GM23338 (cell line): Measurements from ENCODE around the gene CACNA2D3. TPM values are rescaled to one million over a fixed set of nuclear protein-coding genes. Genes with fewer than 3 reads are reported as not detected.

Experiments
- ATAC-seq: fragments of 200-7000 bp; cut with Tn5 transposase; 3 replicates; pipeline ENCODE4 v1.9.1; 2020
- DNase-seq: peaks from one replicate; pipeline ENCODE4 v3.0.0-alpha.2; 2015; ENCODE audit warnings: low spot score
- H2AFZ ChIP-seq: fragments of 200-600 bp; sonication (generic); 2 replicates; pipeline ENCODE4 v1.8.0; 2016; ENCODE audit warnings: antibody characterized with exemption, mild to moderate bottlenecking, moderate library complexity
- H3F3A ChIP-seq: fragments of 200-600 bp; sonication (generic); replicated peaks from 2 replicates; pipeline ENCODE4 v1.8.0; 2017; ENCODE audit warnings: antibody characterized with exemption, mixed run types, low read depth
- H3K27ac ChIP-seq: fragments of 200-600 bp; sonication (generic); 2 replicates; pipeline ENCODE4 v1.6.1; 2016; ENCODE audit warnings: low read depth
- H3K27me3 ChIP-seq: fragments of 200-600 bp; sonication (generic); 2 replicates; pipeline ENCODE4 v1.8.0; 2016; ENCODE audit warnings: mild to moderate bottlenecking, mixed run types, moderate library complexity; ENCODE audit not compliant: insufficient read depth
- H3K36me3 ChIP-seq: fragments of 200-600 bp; sonication (generic); 2 replicates; pipeline ENCODE4 v1.8.0; 2016; ENCODE audit warnings: mild to moderate bottlenecking; ENCODE audit not compliant: insufficient read depth
- H3K4me1 ChIP-seq: fragments of 200-600 bp; sonication (generic); 2 replicates; pipeline ENCODE4 v1.8.0; 2016; ENCODE audit warnings: mild to moderate bottlenecking, moderate library complexity; ENCODE audit not compliant: insufficient read depth
- H3K4me2 ChIP-seq: fragments of 200-600 bp; sonication (generic); 2 replicates; pipeline ENCODE4 v1.7.1; 2017; ENCODE audit warnings: mixed run types
- H3K4me3 ChIP-seq: fragments of 200-600 bp; sonication (generic); 2 replicates; pipeline ENCODE4 v1.6.1; 2016; ENCODE audit warnings: mixed run types
- H3K79me2 ChIP-seq: fragments of 200-600 bp; sonication (generic); replicated peaks from 2 replicates; pipeline ENCODE4 v1.8.0; 2017; ENCODE audit warnings: mild to moderate bottlenecking; ENCODE audit not compliant: insufficient read depth
- H3K9me2 ChIP-seq: fragments of 200-600 bp; sonication (generic); 2 replicates; pipeline ENCODE4 v1.8.0; 2017; ENCODE audit not compliant: insufficient read depth
- H4K20me1 ChIP-seq: fragments of 200-600 bp; sonication (generic); replicated peaks from 2 replicates; pipeline ENCODE4 v1.8.0; 2017; ENCODE audit warnings: mild to moderate bottlenecking; ENCODE audit not compliant: insufficient read depth
- H3K27ac Mint-ChIP-seq: 2 replicates; pipeline ENCODE4 v1.8.0; 2020; ENCODE audit warnings: inconsistent platforms, mild to moderate bottlenecking, moderate library complexity, mixed read lengths
- H3K27me3 Mint-ChIP-seq: 3 replicates; pipeline ENCODE4 v1.8.0; 2022; ENCODE audit warnings: low read depth, mild to moderate bottlenecking, moderate library complexity, mixed read lengths, inconsistent platforms; ENCODE audit not compliant: insufficient read depth, poor library complexity
- H3K36me3 Mint-ChIP-seq: 3 replicates; pipeline ENCODE4 v1.8.0; 2021; ENCODE audit warnings: low read depth, mild to moderate bottlenecking, inconsistent platforms, moderate library complexity, mixed read lengths
- H3K4me1 Mint-ChIP-seq: 3 replicates; pipeline ENCODE4 v1.8.0; 2020; ENCODE audit warnings: mild to moderate bottlenecking, inconsistent platforms, mixed read lengths
- H3K4me3 Mint-ChIP-seq: 3 replicates; pipeline ENCODE4 v1.8.0; 2021; ENCODE audit warnings: moderate library complexity, mild to moderate bottlenecking, inconsistent platforms, mixed read lengths
- H3K9me3 Mint-ChIP-seq: 3 replicates; pipeline ENCODE4 v1.8.0; 2020; ENCODE audit warnings: moderate library complexity, mild to moderate bottlenecking, inconsistent platforms, mixed read lengths
- CREB1 ChIP-seq: fragments of 250-450 bp; sonication (Bioruptor Pico); IDR thresholded peaks from 2 replicates; pipeline ENCODE4 v1.5.0; 2020; ENCODE audit warnings: low read depth, mild to moderate bottlenecking, moderate library complexity
- CTCF ChIP-seq, 2 experiments: fragments of 200-600 bp in 1 of 2; sonication (generic) in 1 of 2; conservative IDR thresholded peaks; 2 replicates each; pipeline versions ENCODE4 v1.5.1 to v1.6.1; 2016 to 2017; ENCODE audit warnings: antibody characterized with exemption in 2 of 2, low read depth in 2 of 2, mild to moderate bottlenecking in 2 of 2, moderate library complexity in 1 of 2
- ETS1 ChIP-seq: IDR thresholded peaks from 2 replicates; pipeline ENCODE4 v1.6.1; 2016; ENCODE audit warnings: antibody characterized with exemption
- EZH2 ChIP-seq: fragments of 200-600 bp; sonication (generic); IDR thresholded peaks from one replicate; pipeline ENCODE4 v1.8.0; 2017; ENCODE audit warnings: antibody characterized with exemption, mild to moderate bottlenecking, low read depth; ENCODE audit not compliant: unreplicated experiment
- EZH2phosphoT487 ChIP-seq: fragments of 200-600 bp; sonication (generic); IDR thresholded peaks from one replicate; pipeline ENCODE4 v1.8.1; 2018; ENCODE audit warnings: antibody characterized with exemption; ENCODE audit not compliant: unreplicated experiment
- JUNB ChIP-seq: IDR thresholded peaks from one replicate; pipeline ENCODE4 v1.6.1; 2016; ENCODE audit warnings: antibody characterized with exemption; ENCODE audit not compliant: unreplicated experiment
- NANOG ChIP-seq: IDR thresholded peaks from 2 replicates; pipeline ENCODE4 v1.6.1; 2016; ENCODE audit warnings: antibody characterized with exemption, borderline replicate concordance
- POLR2AphosphoS5 ChIP-seq: IDR thresholded peaks from 2 replicates; pipeline ENCODE4 v1.6.1; 2016; ENCODE audit warnings: antibody characterized with exemption, low read depth
- REST ChIP-seq: IDR thresholded peaks from one replicate; pipeline ENCODE4 v1.6.1; 2018; ENCODE audit warnings: antibody characterized with exemption; ENCODE audit not compliant: unreplicated experiment
- STAT1 ChIP-seq: IDR thresholded peaks from one replicate; pipeline ENCODE4 v1.6.1; 2016; ENCODE audit warnings: antibody characterized with exemption; ENCODE audit not compliant: unreplicated experiment
- ZNF114 ChIP-seq: fragments of 250-450 bp; sonication (Bioruptor Pico); IDR thresholded peaks from 2 replicates; pipeline ENCODE4 v1.5.0; 2020; ENCODE audit warnings: mild to moderate bottlenecking, moderate library complexity
- ZNF331 ChIP-seq: fragments of 250-450 bp; sonication (Bioruptor Pico); IDR thresholded peaks from 2 replicates; pipeline ENCODE4 v1.5.0; 2020; ENCODE audit warnings: low read depth, mild to moderate bottlenecking, moderate library complexity
- ZNF462 ChIP-seq: fragments of 250-450 bp; sonication (Bioruptor Pico); IDR thresholded peaks from 2 replicates; pipeline ENCODE4 v1.5.0; 2020; ENCODE audit warnings: mild to moderate bottlenecking, moderate library complexity
- polyA plus RNA-seq: library from polyadenylated mRNA; unstranded; fragments of >200 nt; fragmentation: Nextera tagmentation; extraction: Ambion mirVana; gene quantifications from 2 replicates; pipeline ENCODE4 v1.2.1, GENCODE V29; 2016
- total RNA-seq: library from RNA; depleted of rRNA; stranded (reverse); fragments of >200 nt; shearing (Covaris generic); gene quantifications from 2 replicates; pipeline ENCODE4 v1.2.3, GENCODE V29; 2014

The CACNA2D3 gene
- total and polyA plus RNA-seq, 2 experiments from 2014 or later: 2.2 to 2.3 TPM

- no peaks in the 10 kb centered on the region; the same call in 1 of the 2 replicates for H3K9me2 ChIP-seq
- no peak overlapping the region for H3K4me3 Mint-ChIP-seq
- H3K36me3 ChIP-seq: 0 out of 2 replicates have a peak, but pooled peaks cover 4% of the 10 kb centered on the region
- H3K9me3 Mint-ChIP-seq: peaks cover 5% of the 10 kb centered on the region
- H4K20me1 ChIP-seq: no peaks in the 10 kb centered on the region
- no peaks in the 10 kb centered on the region for H3K79me2 ChIP-seq
- TF ChIP-seq CREB1 (no peak), POLR2AphosphoS5 (no peak), JUNB (no peak), EZH2 (no peak), STAT1 (no peak), ZNF462 (no peak), NANOG (no peak), ETS1 (no peak), ZNF331 (CRISPR knock-in tag) (no peak), REST (no peak), ZNF114 (CRISPR knock-in tag) (no peak), CTCF (conservative IDR thresholded peaks at IDR 0.05; ENCODE audit: low read depth in 2 of 2) (no peak), EZH2phosphoT487 (no peak)
- no peak overlapping the region for H3K4me3 ChIP-seq
- H3K27ac Mint-ChIP-seq: no peak overlapping the region
- no peak overlapping the region for H3K27ac ChIP-seq
- no peaks in the 10 kb centered on the region for H3F3A ChIP-seq
- no peak overlapping the region for H2AFZ ChIP-seq
- ATAC-seq (no peak), DNase-seq (no peak)
- peaks cover 12% of the 10 kb centered on the region for H3K36me3 Mint-ChIP-seq
- H3K4me1 ChIP-seq: no peaks in the 10 kb centered on the region
- H3K27me3 Mint-ChIP-seq: no peaks in the 10 kb centered on the region
- no peaks in the 10 kb centered on the region for H3K4me1 Mint-ChIP-seq
- H3K27me3 ChIP-seq: no peaks in the 10 kb centered on the region
- no peak overlapping the region for H3K4me2 ChIP-seq
These were observed 794.8 kb downstream of the CACNA2D3 start for GRCh38 chr3:54917174-54917573.
